MCF 10A (cell line): ENCODE results near the gene ADSL. TPM values are rescaled to one million over a fixed set of nuclear protein-coding genes. Genes with fewer than 3 reads are reported as not detected.

Experiments used
- BruUV-seq: library from RNA; stranded (reverse); fragments of 400-500 nt; replicated peaks from 2 replicates; lab custom pipeline; 2021; lab: Mats Ljungman, UMichigan
- CTCF ChIA-PET: fragments of 300-600 bp; sonication (Branson Sonifier 250); formaldehyde crosslinking; extraction: SDS; loops from one replicate; lab custom pipeline; 2021; ENCODE audit warnings: antibody characterized with exemption, inconsistent platforms; lab: Yijun Ruan, JAX
- POLR2A ChIA-PET: fragments of 300-600, 350-650 bp; sonication (Branson Sonifier 250); formaldehyde crosslinking; extraction: SDS; loops from one replicate; lab custom pipeline; 2020; ENCODE audit warnings: antibody characterized with exemption, inconsistent platforms; lab: Yijun Ruan, JAX
- DNase-seq: peaks from one replicate; pipeline ENCODE4 v3.0.0-alpha.2; 2018; ENCODE audit not compliant: unreplicated experiment
- H3K27ac Mint-ChIP-seq: one replicate; pipeline ENCODE4 v1.8.0; 2022; ENCODE audit warnings: mild to moderate bottlenecking, low read depth, mixed read lengths; ENCODE audit not compliant: unreplicated experiment
- H3K27me3 Mint-ChIP-seq: one replicate; pipeline ENCODE4 v1.8.0; 2022; ENCODE audit warnings: mixed read lengths; ENCODE audit not compliant: insufficient read depth, unreplicated experiment
- H3K36me3 Mint-ChIP-seq: one replicate; pipeline ENCODE4 v1.8.0; 2022; ENCODE audit warnings: mild to moderate bottlenecking, moderate library complexity, mixed read lengths; ENCODE audit not compliant: insufficient read depth, unreplicated experiment
- H3K4me1 Mint-ChIP-seq: one replicate; pipeline ENCODE4 v1.8.0; 2022; ENCODE audit warnings: mixed read lengths; ENCODE audit not compliant: insufficient read depth, unreplicated experiment
- H3K4me3 Mint-ChIP-seq: one replicate; pipeline ENCODE4 v1.8.0; 2022; ENCODE audit warnings: mild to moderate bottlenecking, moderate library complexity, mixed read lengths; ENCODE audit not compliant: unreplicated experiment
- H3K9me3 Mint-ChIP-seq: one replicate; pipeline ENCODE4 v1.8.0; 2022; ENCODE audit warnings: mixed read lengths; ENCODE audit not compliant: unreplicated experiment
- CTCF ChIP-seq: fragments of 200-600 bp; IDR thresholded peaks from one replicate; pipeline ENCODE4 v1.8.0; 2022; ENCODE audit warnings: antibody characterized with exemption, mild to moderate bottlenecking; ENCODE audit not compliant: unreplicated experiment
- intact Hi-C: fragments of 100-400 bp; cut with micrococcal nuclease; formaldehyde crosslinking; loops from 2 replicates; pipeline ENCODE4 v1.14.1; 2022
- total RNA-seq: library from RNA; stranded (reverse); gene quantifications from 2 replicates; pipeline ENCODE4 v1.2.3, GENCODE V29; 2022

Gene ADSL
- total RNA-seq, 1 experiment from 2014 or later, result 129 TPM

- CTCF ChIA-PET, result interaction anchor here (0.6 kb wide), 1 partner anchor 25 kb away, joined by 4 read pairs; no protein-coding TSS in a partner anchor
- no peak for DNase-seq
- Mint-ChIP-seq H3K4me1 (peaks cover 5% of the 10 kb centered on the region), H3K4me3 (no peak overlapping the region), H3K9me3 (no peaks in the 10 kb centered on the region), H3K36me3 (peaks cover 12% of the 10 kb centered on the region), H3K27ac (no peak overlapping the region), H3K27me3 (no peaks in the 10 kb centered on the region)
- intact Hi-C loops, result no loop called here
- TF ChIP-seq CTCF, result no peak
- no TSS peak for BruUV-seq
- POLR2A ChIA-PET, result no interaction called here
Observed at GRCh38 chr22:40392618-40393017, 46.3 kb downstream of the ADSL start.

DNA sequence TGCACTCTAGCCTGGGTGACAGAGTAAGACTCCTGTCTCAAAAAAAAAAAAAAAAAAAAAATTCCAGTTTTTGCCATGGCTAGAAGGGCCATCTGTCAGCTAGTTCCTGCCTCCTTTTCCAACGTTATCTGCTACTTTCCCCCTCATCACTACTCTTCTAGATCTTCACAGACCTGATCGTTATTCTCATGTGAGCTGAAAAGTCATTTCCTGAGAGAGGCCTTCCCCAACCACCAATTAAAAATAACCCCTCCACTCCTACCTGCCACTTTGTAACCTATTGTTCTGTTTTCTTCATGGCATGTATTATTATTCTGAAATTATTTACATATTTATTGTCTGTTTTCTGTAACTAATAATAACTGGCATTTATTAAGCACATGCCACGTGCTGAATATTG is 48.3 kb downstream of the ADSL start:
- Mint-ChIP-seq H3K36me3 (peaks cover 15% of the 10 kb centered on the region), H3K9me3 (no peaks in the 10 kb centered on the region), H3K4me1 (peaks cover 5% of the 10 kb centered on the region), H3K27ac (no peak overlapping the region), H3K4me3 (no peak overlapping the region), H3K27me3 (no peaks in the 10 kb centered on the region)
- CTCF ChIA-PET, result interaction anchor here (1.1 kb wide), 1 partner anchor 42 kb away, joined by 3 read pairs; no protein-coding TSS in a partner anchor
- no peak for TF ChIP-seq CTCF
- intact Hi-C loops, result no loop called here
- DNase-seq, result no peak
- POLR2A ChIA-PET, result no interaction called here
- BruUV-seq, result no TSS peak

DNA sequence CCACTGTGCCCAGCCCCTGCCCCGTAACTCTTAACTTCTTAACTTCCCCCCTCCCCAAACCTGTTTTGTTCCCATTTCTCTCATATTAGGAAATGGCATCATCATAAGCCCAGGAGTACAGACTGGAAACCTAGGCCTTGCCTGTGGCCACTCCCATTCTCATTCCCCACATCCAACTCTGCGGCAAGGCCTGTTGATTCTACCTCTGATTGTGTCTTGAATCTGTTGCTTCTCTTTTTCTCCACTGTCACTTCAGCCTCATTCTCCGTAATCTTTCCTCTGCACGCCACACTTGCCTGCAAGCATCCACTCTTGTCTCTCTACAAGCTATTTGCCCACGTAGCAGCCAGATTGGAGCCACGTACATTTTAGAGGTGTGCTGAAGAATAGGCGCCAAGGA is 49.3 kb downstream of the ADSL start:
- no TSS peak for BruUV-seq
- POLR2A ChIA-PET, result no interaction called here
- H3K27me3 Mint-ChIP-seq, result no peaks in the 10 kb centered on the region

DNA sequence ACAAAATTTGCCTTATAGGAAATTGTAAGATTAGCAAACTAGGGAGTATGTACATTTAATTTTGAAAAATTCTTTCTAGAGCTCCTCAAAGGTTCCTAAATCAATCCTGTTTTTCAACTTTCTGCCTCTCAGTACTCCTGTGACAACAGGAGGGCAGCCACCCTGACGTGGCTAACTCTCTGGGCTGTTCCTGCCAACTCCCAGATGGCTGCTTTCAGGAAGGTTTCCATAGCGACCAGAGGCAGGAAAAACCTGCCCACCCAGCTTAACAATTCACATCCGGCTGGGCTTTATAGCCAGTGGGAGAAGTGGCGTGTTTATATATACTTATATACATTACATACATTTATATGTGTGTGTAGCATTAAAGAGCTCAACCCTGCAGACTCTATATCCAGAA is 50.6 kb downstream of the ADSL start:
- CTCF ChIA-PET, result no interaction called here
- intact Hi-C loops, result no loop called here
- Mint-ChIP-seq H3K4me1 (peaks cover 5% of the 10 kb centered on the region), H3K27me3 (no peaks in the 10 kb centered on the region), H3K4me3 (no peak overlapping the region), H3K9me3 (no peaks in the 10 kb centered on the region), H3K27ac (no peak overlapping the region), H3K36me3 (peaks cover 28% of the 10 kb centered on the region)
- no TSS peak for BruUV-seq
- TF ChIP-seq CTCF, result no peak
- POLR2A ChIA-PET, result no interaction called here
- DNase-seq, result no peak

More for the DNA sequence above, 49.3 kb downstream of the ADSL start:
- CTCF ChIA-PET, result no interaction called here
- Mint-ChIP-seq H3K4me1 (peaks cover 5% of the 10 kb centered on the region), H3K27ac (no peak overlapping the region), H3K4me3 (no peak overlapping the region), H3K9me3 (no peaks in the 10 kb centered on the region), H3K36me3 (peaks cover 22% of the 10 kb centered on the region)
- DNase-seq, result no peak
- TF ChIP-seq CTCF, result no peak
- intact Hi-C loops, result no loop called here
